NB4 (cell line): ENCODE data around the gene C1orf141.

Experiments used
- CTCF ChIP-seq: IDR thresholded peaks from one replicate; pipeline ENCODE4 v1.5.1; 2012; ENCODE audit warnings: low read depth, low read length
- MAX ChIP-seq: IDR thresholded peaks from 2 replicates; pipeline ENCODE4 v1.6.1; 2011; ENCODE audit warnings: low read depth, low read length
- MYC ChIP-seq: IDR thresholded peaks from 2 replicates; pipeline ENCODE4 v1.6.1; 2011; ENCODE audit warnings: low read depth, low read length
- POLR2A ChIP-seq: IDR thresholded peaks from 2 replicates; pipeline ENCODE4 v1.6.1; 2011; ENCODE audit warnings: mild to moderate bottlenecking; ENCODE audit not compliant: insufficient read length; ENCODE audit errors: extremely low read depth

- no peak for TF ChIP-seq CTCF
- TF ChIP-seq POLR2A, result no peak
- TF ChIP-seq MYC, result no peak
- TF ChIP-seq MAX, result no peak
These were observed 24.4 kb downstream of the C1orf141 start for GRCh38 chr1:67110352-67110751.
